NCI-H2196 treated with DMSO at 0.1 percent for 48 hours (cell line): ENCODE results near the gene PDE4D.
"Not testable (repeated sequence)": the region's sequence is repeated elsewhere in the genome, so short reads cannot be mapped to it uniquely, and the experiment has no call there.

Source experiments
- DNase-seq: peaks from one replicate; lab custom pipeline; 2025; ENCODE audit not compliant: unreplicated experiment; lab: John Stamatoyannopoulos, UW

Gene PDE4D

DNA sequence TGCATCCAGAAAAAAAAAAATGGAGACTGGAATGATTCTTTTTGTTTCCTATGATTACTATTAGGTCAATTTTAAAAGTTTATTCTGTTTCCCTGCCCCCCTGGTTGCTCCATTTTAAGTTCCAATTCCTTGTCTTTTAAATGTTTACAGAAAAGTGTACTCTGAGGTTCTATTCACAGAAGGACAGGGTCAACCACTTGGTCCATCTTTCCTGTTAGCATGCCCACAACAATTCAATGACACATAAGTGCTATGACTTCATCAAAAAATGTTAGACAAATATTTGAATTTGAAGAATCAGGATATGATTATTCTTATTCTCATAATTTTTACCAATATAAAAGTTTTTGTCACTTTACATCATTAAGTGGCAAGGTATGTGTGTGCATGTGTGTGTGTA lies 123.7 kb downstream of the PDE4D start:
- no peak for DNase-seq

GRCh38 chr5:59769041-59769360 lies 124.5 kb downstream of the PDE4D start:
- no peak for DNase-seq

- DNase-seq, result no peak
These were observed 125.1 kb downstream of the PDE4D start for GRCh38 chr5:59768152-59769040.

DNA sequence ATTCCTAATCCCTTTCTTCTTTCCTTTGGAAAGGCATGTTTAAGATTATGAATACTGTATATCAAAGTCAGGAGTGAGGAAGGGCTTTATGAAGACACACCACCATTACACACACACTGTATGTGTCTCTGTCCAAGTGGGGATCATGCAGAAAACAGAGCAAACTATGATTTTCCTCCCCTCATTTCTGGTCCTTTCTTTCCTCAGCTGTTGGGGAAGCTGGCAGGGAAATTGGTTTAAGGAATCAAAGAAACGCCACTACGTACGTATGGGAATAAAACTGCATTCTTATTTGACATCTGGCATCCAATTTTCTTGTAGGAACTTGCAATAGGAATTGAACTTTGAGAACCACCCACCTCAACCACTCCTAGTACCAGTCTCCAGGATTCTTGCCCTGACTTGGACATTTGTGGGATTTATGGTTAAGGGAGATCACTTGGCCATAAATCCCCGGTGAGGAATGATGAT lies 125.8 kb downstream of the PDE4D start:
- no peak for DNase-seq

DNA sequence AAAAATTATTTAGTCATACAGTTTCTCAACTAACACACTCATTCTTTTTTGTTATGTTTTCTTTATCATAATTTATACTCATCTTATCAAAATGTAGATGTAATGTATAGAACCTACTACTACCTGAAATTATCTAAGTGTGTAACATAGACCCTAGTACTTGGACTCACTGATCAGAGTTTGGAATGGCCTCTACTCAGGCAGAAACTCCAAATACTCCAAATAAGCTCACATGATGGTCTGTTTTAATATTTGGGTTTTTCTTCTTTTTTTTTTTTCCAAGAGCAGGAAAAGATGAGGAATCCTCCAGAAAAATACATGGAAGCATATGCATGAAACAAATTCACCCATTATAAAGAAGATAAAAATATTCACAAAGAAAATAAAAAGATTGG lies 126.3 kb downstream of the PDE4D start:
- no peak for DNase-seq

GRCh38 chr5:59766427-59767210 lies 126.9 kb downstream of the PDE4D start:
- no peak for DNase-seq

GRCh38 chr5:59765446-59765845 lies 128.1 kb downstream of the PDE4D start:
- DNase-seq, result no peak

GRCh38 chr5:59764361-59764760 lies 129.2 kb downstream of the PDE4D start:
- DNase-seq, result no peak

DNA sequence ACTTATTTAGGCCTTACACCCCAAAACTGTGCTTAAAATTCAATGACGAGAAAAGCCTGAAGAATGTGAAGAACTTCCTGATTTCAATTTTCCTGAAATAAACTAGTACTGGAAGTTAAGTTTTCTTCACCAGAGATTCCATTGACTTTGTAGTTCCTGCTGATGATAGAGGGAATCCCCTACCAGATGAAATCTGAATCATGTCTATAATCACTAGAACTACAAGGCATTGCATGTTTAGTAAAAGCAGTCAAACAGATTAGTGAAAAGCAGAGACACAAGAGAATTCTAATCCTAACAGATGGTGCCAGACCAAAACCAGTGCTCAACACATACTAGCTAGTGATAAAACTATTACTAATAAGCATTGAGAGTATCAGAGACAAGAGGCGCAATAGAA lies 130.0 kb downstream of the PDE4D start:
- no peak for DNase-seq

DNA sequence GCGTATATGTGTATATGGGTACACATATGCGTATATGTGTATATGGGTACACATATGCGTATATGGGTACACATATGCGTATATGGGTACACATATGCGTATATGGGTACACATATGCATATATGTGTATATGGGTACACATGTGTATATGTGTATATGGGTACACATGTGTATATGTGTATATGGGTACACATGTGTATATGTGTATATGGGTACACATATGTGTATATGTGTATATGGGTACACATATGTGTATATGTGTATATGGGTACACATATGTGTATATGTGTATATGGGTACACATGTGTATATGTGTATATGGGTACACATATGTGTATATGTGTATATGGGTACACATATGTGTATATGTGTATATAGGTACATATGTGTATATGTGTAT lies 131.3 kb downstream of the PDE4D start:
- not testable (repeated sequence) for DNase-seq

DNA sequence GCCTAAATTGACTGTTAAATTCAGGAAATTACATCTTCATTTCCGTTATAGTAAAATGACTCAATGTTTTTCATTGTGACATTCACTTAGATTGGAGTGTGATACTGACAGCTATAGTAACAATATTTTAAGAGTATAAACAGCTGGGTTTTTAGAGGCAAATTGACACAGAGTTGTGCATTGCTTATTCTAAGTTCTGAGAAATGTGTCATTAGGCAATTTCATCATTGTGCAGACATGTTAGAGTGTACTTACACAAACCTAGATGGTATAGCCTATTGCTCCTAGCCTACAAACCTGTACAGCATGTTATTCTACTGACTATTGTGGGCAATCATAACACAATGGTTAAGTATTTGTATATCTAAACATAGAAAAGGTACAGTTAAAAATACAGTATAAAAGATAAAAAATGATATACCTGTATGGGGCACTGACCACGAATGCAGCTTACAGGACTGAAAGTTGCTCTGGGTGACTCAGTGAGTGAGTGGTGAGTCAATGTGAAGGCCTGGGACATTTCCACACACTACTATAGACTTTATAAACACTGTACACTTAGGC lies 132.7 kb downstream of the PDE4D start:
- no peak for DNase-seq

DNA sequence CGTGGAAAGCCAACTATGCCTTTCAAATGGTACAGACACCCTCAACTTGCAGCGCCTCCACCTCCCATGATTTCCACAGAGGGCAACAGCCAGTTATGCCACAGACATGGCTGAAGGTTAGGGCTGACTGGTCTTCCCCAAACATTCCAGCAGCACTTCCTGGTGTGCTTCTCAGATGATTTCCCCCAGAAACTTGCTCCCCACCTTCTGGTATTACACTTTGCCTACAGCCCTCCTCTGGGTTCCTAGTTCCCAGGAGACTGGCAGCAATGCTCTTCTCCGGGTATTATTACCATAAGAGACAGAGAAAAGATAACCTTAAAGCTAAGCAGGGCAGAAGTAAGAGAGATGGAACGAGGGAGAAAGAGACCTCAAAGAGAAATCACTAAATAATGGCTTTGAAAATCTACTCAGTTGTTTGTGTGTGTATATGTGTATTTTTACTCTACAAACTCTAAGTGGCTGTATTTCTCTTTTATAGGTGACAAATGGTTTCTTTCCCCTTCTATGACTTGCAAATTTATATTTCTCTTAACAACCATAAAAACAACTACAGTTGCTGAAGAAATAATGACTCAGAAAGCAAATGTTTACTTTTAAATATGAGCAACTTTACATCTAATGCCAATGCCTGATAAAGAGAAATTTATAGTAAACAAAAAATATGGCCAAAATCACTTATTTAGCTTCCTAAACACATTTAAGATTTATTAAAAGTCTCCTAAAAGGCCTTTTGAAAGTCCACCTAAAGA lies 133.8 kb downstream of the PDE4D start:
- DNase-seq, result no peak

GRCh38 chr5:59758566-59758965 lies 135.0 kb downstream of the PDE4D start:
- no peak for DNase-seq

DNA sequence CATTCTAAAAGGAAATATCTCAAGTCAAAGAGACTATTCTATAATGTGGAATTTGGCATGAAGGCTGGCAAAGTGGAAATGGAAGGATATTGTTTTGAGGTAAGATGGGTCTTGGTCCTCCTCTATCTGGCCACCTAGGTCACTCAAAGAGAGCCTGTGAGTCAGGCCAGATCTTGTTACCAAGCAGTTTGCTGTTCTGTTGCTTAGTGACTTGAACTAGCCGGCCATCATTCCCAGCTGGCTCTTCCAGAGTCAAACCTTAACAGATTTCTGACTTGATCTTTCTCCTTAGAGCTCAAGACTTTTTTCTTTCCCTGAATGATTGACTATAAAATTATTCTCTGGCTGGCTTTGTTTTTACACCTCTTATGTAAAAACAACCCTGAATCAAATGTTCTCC lies 136.1 kb downstream of the PDE4D start:
- DNase-seq, result no peak

DNA sequence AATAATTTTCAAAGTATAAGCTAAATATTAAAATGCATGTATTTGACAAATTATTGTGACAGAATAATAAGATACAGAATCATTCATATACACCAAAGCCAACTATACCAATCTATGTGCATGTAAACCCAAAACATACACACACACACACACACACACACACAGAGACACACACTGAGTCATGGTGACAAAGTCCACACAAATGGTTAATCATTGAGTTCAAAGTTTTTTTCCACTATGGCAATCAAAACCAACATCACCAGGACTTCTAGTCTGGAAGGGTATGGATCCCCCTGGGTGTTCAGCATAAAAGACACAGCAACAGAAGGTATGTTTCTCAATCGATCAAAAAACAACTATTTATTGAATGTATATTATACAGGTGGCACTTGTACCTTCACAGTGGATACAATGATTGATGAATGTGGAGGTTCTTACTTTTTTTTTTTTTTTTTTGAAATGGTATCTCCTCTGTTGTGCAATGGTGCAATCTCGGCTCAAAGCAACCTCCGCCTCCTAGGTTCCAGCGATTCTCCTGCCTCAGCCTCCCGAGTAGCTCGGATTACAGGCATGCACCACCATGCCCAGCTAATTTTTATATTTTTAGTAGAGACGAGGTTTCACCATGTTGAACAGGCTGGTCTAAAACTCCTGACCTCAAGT lies 137.0 kb downstream of the PDE4D start:
- DNase-seq, result no peak

- DNase-seq, result no peak
These were observed 138.1 kb downstream of the PDE4D start for GRCh38 chr5:59755476-59755875.

GRCh38 chr5:59753599-59753998 lies 139.9 kb downstream of the PDE4D start:
- no peak for DNase-seq

DNA sequence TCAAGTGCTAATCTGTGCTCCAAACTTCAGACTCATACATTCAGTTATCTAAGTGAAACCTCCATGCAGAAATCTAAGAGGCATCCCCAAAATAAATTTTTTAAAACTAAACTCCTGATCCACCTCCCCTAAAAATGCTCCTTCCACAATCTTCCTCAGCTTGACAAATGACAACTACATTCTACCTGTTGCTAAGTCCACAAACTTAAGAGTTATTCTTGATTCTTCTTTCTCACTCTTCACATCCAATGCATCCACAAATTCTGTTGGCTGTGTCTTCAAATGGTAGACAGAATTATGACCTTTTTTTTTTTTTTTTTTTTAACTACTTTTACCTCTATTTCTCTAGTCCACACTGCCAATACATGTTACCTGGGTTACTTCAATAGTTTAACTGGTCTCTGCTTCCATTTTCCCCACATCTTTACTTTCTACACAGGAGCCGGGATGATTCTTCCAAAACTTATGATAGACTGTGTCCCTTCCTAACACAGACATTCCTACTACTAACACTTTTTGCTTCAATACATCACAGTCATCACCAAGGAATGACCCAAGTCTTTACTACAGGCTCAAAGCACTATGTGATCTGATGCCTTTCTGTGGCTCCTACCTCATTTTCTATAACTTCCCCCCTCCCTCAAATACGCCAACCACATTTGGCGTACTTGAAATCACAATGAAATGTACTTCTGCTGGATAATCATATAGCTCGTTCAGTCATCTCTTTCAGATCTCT lies 143.6 kb downstream of the PDE4D start:
- no peak for DNase-seq

DNA sequence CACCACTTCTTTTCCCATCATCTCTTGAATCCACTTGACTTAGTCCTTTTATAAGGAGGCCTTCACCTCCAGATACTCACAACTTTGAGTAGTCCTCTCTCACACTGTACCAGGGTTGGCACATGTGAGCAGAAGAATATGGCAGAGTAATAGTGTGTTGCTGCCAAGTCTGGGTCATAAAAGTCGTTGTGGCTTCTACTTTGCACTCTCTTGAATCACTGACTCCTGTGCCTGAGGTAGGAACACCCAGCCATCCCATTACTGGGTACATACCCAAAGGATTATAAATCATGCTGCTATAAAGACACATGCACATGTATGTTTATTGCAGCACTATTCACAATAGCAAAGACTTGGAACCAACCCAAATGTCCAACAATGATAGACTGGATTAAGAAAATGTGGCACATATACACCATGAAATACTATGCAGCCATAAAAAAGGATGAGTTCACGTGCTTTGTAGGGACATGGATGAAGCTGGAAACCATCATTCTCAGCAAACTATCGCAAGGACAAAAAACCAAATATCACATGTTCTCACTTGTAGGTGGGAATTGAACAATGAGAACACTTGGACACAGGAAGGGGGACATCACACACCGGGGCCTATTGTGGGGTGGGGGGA lies 145.4 kb downstream of the PDE4D start:
- not testable (repeated sequence) for DNase-seq
